Muscle layer of colon (tissue), 2 donors: ENCODE results near the gene ARPC5.

Experiments used
- H3K27ac ChIP-seq: one replicate; pipeline ENCODE4 v1.7.0; 2013; ENCODE audit warnings: low read depth, mild to moderate bottlenecking, low read length, moderate library complexity
- H3K27me3 ChIP-seq, 2 donors: one replicate each; pipeline ENCODE4 v1.7.0; 2013; ENCODE audit warnings: low read length in 2 of 2, mild to moderate bottlenecking in 2 of 2; ENCODE audit not compliant: insufficient read depth in 2 of 2, control insufficient read depth in 1 of 2
- H3K36me3 ChIP-seq: one replicate; pipeline ENCODE4 v1.7.0; 2013; ENCODE audit warnings: mild to moderate bottlenecking, low read length; ENCODE audit not compliant: insufficient read depth
- H3K4me1 ChIP-seq: one replicate; pipeline ENCODE4 v1.7.0; 2013; ENCODE audit warnings: mild to moderate bottlenecking, low read length; ENCODE audit not compliant: insufficient read depth
- H3K4me3 ChIP-seq, 2 donors: one replicate each; pipeline ENCODE4 v1.7.0; 2013; ENCODE audit warnings: low read length in 2 of 2, low read depth in 1 of 2, mild to moderate bottlenecking in 1 of 2, moderate library complexity in 1 of 2
- H3K9ac ChIP-seq: one replicate; pipeline ENCODE4 v1.7.0; 2013; ENCODE audit warnings: low read length
- H3K9me3 ChIP-seq: one replicate; pipeline ENCODE4 v1.7.0; 2013; ENCODE audit warnings: mild to moderate bottlenecking, low read length
- donor health status: abdominal sarcoma.
- donor health status: Adenocarcinoma of cecum.

Gene ARPC5

GRCh38 chr1:183656355-183656754 is 20.8 kb upstream of the ARPC5 start:
- Histone ChIP-seq H3K4me3 (no peak overlapping the region), H3K27me3 (no peaks in the 10 kb centered on the region), H3K9ac (no peak overlapping the region), H3K36me3 (no peaks in the 10 kb centered on the region), H3K4me1 (peaks cover 27% of the 10 kb centered on the region), H3K27ac (no peak overlapping the region), H3K9me3 (no peaks in the 10 kb centered on the region)

- Histone ChIP-seq H3K27ac (no peak overlapping the region), H3K9ac (no peak overlapping the region), H3K4me3 (no peak overlapping the region), H3K9me3 (no peaks in the 10 kb centered on the region), H3K4me1 (peaks cover 27% of the 10 kb centered on the region), H3K36me3 (no peaks in the 10 kb centered on the region), H3K27me3 (no peaks in the 10 kb centered on the region)
These were observed 20.0 kb upstream of the ARPC5 start for GRCh38 chr1:183655562-183656075.

- no peak overlapping the region for H3K4me3 ChIP-seq
- no peak overlapping the region for H3K27ac ChIP-seq
- no peaks in the 10 kb centered on the region for H3K36me3 ChIP-seq
- peaks cover 27% of the 10 kb centered on the region for H3K4me1 ChIP-seq
- no peak overlapping the region for H3K9ac ChIP-seq
- no peaks in the 10 kb centered on the region for H3K9me3 ChIP-seq
- no peaks in the 10 kb centered on the region for H3K27me3 ChIP-seq
These were observed 19.1 kb upstream of the ARPC5 start for GRCh38 chr1:183654706-183655105.

- H3K27ac ChIP-seq, result no peak overlapping the region
- no peaks in the 10 kb centered on the region for H3K27me3 ChIP-seq
- peaks cover 27% of the 10 kb centered on the region for H3K4me1 ChIP-seq
- H3K9ac ChIP-seq, result no peak overlapping the region
- no peak overlapping the region for H3K4me3 ChIP-seq
- H3K36me3 ChIP-seq, result no peaks in the 10 kb centered on the region
- H3K9me3 ChIP-seq, result no peaks in the 10 kb centered on the region
These were observed 18.4 kb upstream of the ARPC5 start for GRCh38 chr1:183653876-183654451.

- no peak overlapping the region for H3K27ac ChIP-seq
- no peaks in the 10 kb centered on the region for H3K27me3 ChIP-seq
- H3K9me3 ChIP-seq, result no peaks in the 10 kb centered on the region
- H3K36me3 ChIP-seq, result no peaks in the 10 kb centered on the region
- no peak overlapping the region for H3K9ac ChIP-seq
- peaks cover 27% of the 10 kb centered on the region for H3K4me1 ChIP-seq
- no peak overlapping the region for H3K4me3 ChIP-seq
These were observed 17.8 kb upstream of the ARPC5 start for GRCh38 chr1:183653462-183653794.

- Histone ChIP-seq H3K36me3 (no peaks in the 10 kb centered on the region), H3K27me3 (no peaks in the 10 kb centered on the region), H3K27ac (no peak within 1 kb of the TSS), H3K9me3 (no peaks in the 10 kb centered on the region), H3K9ac (no peak within 1 kb of the TSS), H3K4me1 (peaks cover 27% of the 10 kb centered on the region), H3K4me3 (no peak within 1 kb of the TSS)
These were observed 17.2 kb upstream of the ARPC5 start, which contains the start of gene APOBEC4 for GRCh38 chr1:183652547-183653461. APOBEC4 (minus strand) TSS chr1:183653316; CDS start chr1:183648781, 4,535 bp downstream.

GRCh38 chr1:183652107-183652506 is 16.5 kb upstream of the ARPC5 start:
- peaks cover 27% of the 10 kb centered on the region for H3K4me1 ChIP-seq
- H3K36me3 ChIP-seq, result no peaks in the 10 kb centered on the region
- no peak overlapping the region for H3K9ac ChIP-seq

GRCh38 chr1:183651612-183652011 is 16.0 kb upstream of the ARPC5 start:
- Histone ChIP-seq H3K9me3 (no peaks in the 10 kb centered on the region), H3K36me3 (no peaks in the 10 kb centered on the region), H3K27ac (no peak overlapping the region), H3K4me1 (peaks cover 27% of the 10 kb centered on the region), H3K27me3 (no peaks in the 10 kb centered on the region), H3K4me3 (no peak overlapping the region), H3K9ac (no peak overlapping the region)

More at GRCh38 chr1:183652107-183652506, 16.5 kb upstream of the ARPC5 start:
- no peak overlapping the region for H3K4me3 ChIP-seq
- no peaks in the 10 kb centered on the region for H3K9me3 ChIP-seq
- no peaks in the 10 kb centered on the region for H3K27me3 ChIP-seq
- H3K27ac ChIP-seq, result no peak overlapping the region

GRCh38 chr1:183648042-183648441 is 12.5 kb upstream of the ARPC5 start:
- Histone ChIP-seq H3K9ac (no peak overlapping the region), H3K27ac (no peak overlapping the region), H3K36me3 (no peaks in the 10 kb centered on the region), H3K27me3 (no peaks in the 10 kb centered on the region), H3K4me3 (no peak overlapping the region), H3K4me1 (peaks cover 1% of the 10 kb centered on the region), H3K9me3 (no peaks in the 10 kb centered on the region)

GRCh38 chr1:183646776-183647175 is 11.2 kb upstream of the ARPC5 start:
- H3K36me3 ChIP-seq, result no peaks in the 10 kb centered on the region
- no peak overlapping the region for H3K9ac ChIP-seq
- H3K9me3 ChIP-seq, result no peaks in the 10 kb centered on the region
- no peaks in the 10 kb centered on the region for H3K4me1 ChIP-seq
- no peak overlapping the region for H3K27ac ChIP-seq
- no peak overlapping the region for H3K4me3 ChIP-seq
- no peaks in the 10 kb centered on the region for H3K27me3 ChIP-seq

- Histone ChIP-seq H3K9me3 (no peaks in the 10 kb centered on the region), H3K36me3 (no peaks in the 10 kb centered on the region), H3K27me3 (no peaks in the 10 kb centered on the region), H3K9ac (no peak overlapping the region), H3K4me3 (no peak overlapping the region), H3K27ac (no peak overlapping the region), H3K4me1 (no peaks in the 10 kb centered on the region)
These were observed 9.9 kb upstream of the ARPC5 start for GRCh38 chr1:183645531-183645930.
